ENCODE data around the gene RFX5.

DNA sequence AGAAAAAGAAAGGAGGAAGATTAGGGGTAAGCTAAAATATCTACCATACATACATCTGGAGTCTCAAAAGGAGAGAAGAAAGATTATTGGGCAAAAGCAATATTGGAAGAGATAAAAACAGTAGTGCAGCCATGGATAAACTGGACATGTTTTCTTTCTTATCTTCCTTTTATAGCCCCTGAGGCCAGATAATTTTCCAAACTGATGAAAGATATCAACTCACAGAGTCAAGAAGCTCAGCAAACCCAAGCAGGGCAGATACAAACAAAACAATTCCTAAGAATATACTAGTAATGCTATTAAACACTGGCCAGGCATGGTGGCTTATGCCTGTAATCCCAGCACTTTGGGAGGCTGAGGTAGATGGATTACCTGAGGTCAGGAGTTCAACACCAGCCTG is 46.5 kb upstream of the RFX5 start:
- no peak for TF ChIP-seq ZNF274 (IDR thresholded peaks at IDR 0.05; ENCODE audit: low read depth, low read length)
- TF ChIP-seq YY1 (IDR thresholded peaks at IDR 0.05; ENCODE audit: insufficient read depth, insufficient read length): no peak
